HepG2 (cell line): ENCODE data around the gene MXD3. TPM values are rescaled to one million over a fixed set of nuclear protein-coding genes. Genes with fewer than 3 reads are reported as not detected.
A peak's percentile ranks its signal among the peaks of the same experiment; 100 is the strongest.

Experiments
- ARNT2 ChIP-seq: sonication (generic); formaldehyde crosslinking; IDR thresholded peaks from 2 replicates; pipeline ENCODE4 v1.8.0; 2022; ENCODE audit warnings: mild to moderate bottlenecking, low read depth, missing genetic modification reagents, moderate library complexity
- HMGXB4 ChIP-seq, 2 experiments: sonication (generic) in 1 of 2; formaldehyde crosslinking in 1 of 2; IDR thresholded peaks; 2 replicates each; pipeline versions ENCODE4 v1.4.0 to v1.6.1; 2018 to 2020; ENCODE audit warnings: missing genetic modification reagents in 2 of 2, borderline replicate concordance in 1 of 2, low read depth in 1 of 2, mild to moderate bottlenecking in 1 of 2, missing biosample characterization in 1 of 2
- HNRNPH1 ChIP-seq: fragments of 200-400 bp; formaldehyde crosslinking; optimal IDR thresholded peaks from 2 replicates; pipeline ENCODE3; 2017; ENCODE audit warnings: mild to moderate bottlenecking, low read depth, low read length
- HNRNPL ChIP-seq: fragments of 200-400 bp; formaldehyde crosslinking; IDR thresholded peaks from 2 replicates; pipeline ENCODE4 v1.6.1; 2017; ENCODE audit warnings: mild to moderate bottlenecking, low read depth, low read length
- MAF1 ChIP-seq: sonication (generic); formaldehyde crosslinking; IDR thresholded peaks from 2 replicates; pipeline ENCODE4 v1.5.0; 2020; ENCODE audit warnings: missing genetic modification reagents, borderline replicate concordance
- NFATC3 ChIP-seq: sonication (generic); formaldehyde crosslinking; IDR thresholded peaks from 2 replicates; pipeline ENCODE4 v1.5.1; 2020; ENCODE audit warnings: mild to moderate bottlenecking, missing genetic modification reagents
- ZNF331 ChIP-seq: sonication (generic); formaldehyde crosslinking; IDR thresholded peaks from 2 replicates; pipeline ENCODE4 v1.4.0; 2020; ENCODE audit warnings: missing genetic modification reagents
- ZNF501 ChIP-seq: sonication (generic); formaldehyde crosslinking; IDR thresholded peaks from 2 replicates; pipeline ENCODE4 v1.5.1; 2020; ENCODE audit warnings: mild to moderate bottlenecking, moderate library complexity, missing genetic modification reagents
- ZNF605 ChIP-seq: sonication (generic); formaldehyde crosslinking; IDR thresholded peaks from 2 replicates; pipeline ENCODE4 v1.8.0; 2022; ENCODE audit warnings: mild to moderate bottlenecking, missing genetic modification reagents
- polyA plus RNA-seq, 8 experiments: library from polyadenylated mRNA; depleted of rRNA in 3 of 8; stranded (reverse) in 7 of 8; unstranded in 1 of 8; fragments of >200 nt; fragmentation: Illumina TruSeq in 4 of 8; extraction: Trizol in 4 of 8; gene quantifications; 2 replicates each; pipeline versions ENCODE4 v1.2.1 to v1.2.3, GENCODE V29; 2011 to 2016; ENCODE audit warnings: low read depth in 4 of 8, missing spikeins in 1 of 8, mixed read lengths in 1 of 8; ENCODE audit not compliant: insufficient read depth in 1 of 8
- total RNA-seq, 5 experiments: library from RNA; depleted of rRNA; stranded (reverse); fragments of >200 nt; fragmentation: Illumina TruSeq; extraction: Trizol; gene quantifications; 2 replicates each; pipeline ENCODE4 v1.2.3, GENCODE V29; 2016; ENCODE audit warnings: low read depth in 1 of 5
- TF ChIP-seq, protein P1 (sequence below): sonication (generic); formaldehyde crosslinking; IDR thresholded peaks from 2 replicates; pipeline ENCODE4 v1.5.0; 2020; ENCODE audit warnings: missing genetic modification reagents
- TF ChIP-seq, protein P2 (sequence below): sonication (generic); formaldehyde crosslinking; IDR thresholded peaks from 2 replicates; pipeline ENCODE4 v1.4.0; 2020; ENCODE audit warnings: mild to moderate bottlenecking, missing genetic modification reagents
- TF ChIP-seq, protein P3 (sequence below): sonication (generic); formaldehyde crosslinking; IDR thresholded peaks from 2 replicates; pipeline ENCODE4 v1.4.0; 2020; ENCODE audit warnings: missing genetic modification reagents
- TF ChIP-seq, protein P4 (sequence below): sonication (generic); formaldehyde crosslinking; IDR thresholded peaks from 2 replicates; pipeline ENCODE4 v1.5.0; 2020; ENCODE audit warnings: mild to moderate bottlenecking, low read depth, missing genetic modification reagents, borderline replicate concordance
- TF ChIP-seq, protein P5 (sequence below): sonication (generic); formaldehyde crosslinking; IDR thresholded peaks from 2 replicates; pipeline ENCODE4 v1.4.0; 2020; ENCODE audit warnings: missing genetic modification reagents, mild to moderate bottlenecking, borderline replicate concordance

Gene MXD3
- total and polyA plus RNA-seq, 2 of the 13 experiments (the other 11 are each of a cell fraction or from before 2014, with no cell fraction given) = 10.5 to 12.8 TPM

DNA sequence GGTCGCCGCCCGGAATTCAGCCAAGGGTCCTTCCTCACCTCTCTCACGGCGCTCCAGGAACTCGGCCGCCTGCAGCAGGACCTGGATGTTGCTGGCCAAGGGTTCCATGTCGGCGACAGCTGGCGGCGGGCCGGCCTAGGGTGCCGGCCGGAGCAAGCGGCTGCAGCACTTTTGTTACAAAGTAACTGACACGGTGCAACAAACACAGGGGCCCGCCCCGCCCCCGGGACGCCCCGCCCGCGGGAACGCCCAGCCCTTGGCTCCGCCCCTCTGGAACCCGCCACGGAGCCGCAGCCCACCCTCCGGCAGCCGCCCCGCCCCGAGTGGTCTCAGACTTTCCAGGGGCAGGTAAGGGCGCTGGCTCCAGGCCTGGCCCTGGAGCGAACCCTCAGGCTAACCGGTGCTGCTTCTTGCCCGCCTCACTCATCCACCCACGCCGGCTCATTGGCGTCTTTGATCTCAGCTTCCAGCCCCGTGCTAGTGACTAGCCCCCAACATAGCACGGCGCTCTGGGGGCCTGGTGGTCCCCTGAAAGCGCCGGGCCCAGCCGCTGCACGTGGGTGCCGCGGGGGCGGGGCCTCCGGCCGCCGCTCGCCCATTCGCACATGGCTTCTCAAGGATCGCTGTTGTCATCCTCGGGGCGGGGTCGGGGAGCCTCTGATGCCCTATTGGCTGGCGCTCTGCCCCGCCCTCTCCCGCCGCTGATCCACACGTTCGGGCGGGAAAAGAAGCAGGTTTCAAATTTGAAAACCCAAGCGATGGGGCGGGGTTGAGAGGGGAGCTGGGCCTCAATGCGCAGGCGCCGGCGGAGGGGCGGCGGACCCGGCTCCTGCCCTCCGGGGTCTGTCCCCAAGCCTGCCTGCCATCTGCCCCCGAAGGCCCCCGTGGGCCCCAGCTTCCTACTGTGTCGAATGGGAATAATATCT lies at the start of gene MXD3 (continued):
- TF ChIP-seq, protein P1, sequence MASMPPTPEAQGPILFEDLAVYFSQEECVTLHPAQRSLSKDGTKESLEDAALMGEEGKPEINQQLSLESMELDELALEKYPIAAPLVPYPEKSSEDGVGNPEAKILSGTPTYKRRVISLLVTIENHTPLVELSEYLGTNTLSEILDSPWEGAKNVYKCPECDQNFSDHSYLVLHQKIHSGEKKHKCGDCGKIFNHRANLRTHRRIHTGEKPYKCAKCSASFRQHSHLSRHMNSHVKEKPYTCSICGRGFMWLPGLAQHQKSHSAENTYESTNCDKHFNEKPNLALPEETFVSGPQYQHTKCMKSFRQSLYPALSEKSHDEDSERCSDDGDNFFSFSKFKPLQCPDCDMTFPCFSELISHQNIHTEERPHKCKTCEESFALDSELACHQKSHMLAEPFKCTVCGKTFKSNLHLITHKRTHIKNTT = no peak
- TF ChIP-seq, protein P2, sequence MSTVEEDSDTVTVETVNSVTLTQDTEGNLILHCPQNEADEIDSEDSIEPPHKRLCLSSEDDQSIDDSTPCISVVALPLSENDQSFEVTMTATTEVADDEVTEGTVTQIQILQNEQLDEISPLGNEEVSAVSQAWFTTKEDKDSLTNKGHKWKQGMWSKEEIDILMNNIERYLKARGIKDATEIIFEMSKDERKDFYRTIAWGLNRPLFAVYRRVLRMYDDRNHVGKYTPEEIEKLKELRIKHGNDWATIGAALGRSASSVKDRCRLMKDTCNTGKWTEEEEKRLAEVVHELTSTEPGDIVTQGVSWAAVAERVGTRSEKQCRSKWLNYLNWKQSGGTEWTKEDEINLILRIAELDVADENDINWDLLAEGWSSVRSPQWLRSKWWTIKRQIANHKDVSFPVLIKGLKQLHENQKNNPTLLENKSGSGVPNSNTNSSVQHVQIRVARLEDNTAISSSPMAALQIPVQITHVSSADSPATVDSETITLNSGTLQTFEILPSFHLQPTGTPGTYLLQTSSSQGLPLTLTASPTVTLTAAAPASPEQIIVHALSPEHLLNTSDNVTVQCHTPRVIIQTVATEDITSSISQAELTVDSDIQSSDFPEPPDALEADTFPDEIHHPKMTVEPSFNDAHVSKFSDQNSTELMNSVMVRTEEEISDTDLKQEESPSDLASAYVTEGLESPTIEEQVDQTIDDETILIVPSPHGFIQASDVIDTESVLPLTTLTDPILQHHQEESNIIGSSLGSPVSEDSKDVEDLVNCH (CRISPR knock-in tag) = no peak
- TF ChIP-seq, protein P3, sequence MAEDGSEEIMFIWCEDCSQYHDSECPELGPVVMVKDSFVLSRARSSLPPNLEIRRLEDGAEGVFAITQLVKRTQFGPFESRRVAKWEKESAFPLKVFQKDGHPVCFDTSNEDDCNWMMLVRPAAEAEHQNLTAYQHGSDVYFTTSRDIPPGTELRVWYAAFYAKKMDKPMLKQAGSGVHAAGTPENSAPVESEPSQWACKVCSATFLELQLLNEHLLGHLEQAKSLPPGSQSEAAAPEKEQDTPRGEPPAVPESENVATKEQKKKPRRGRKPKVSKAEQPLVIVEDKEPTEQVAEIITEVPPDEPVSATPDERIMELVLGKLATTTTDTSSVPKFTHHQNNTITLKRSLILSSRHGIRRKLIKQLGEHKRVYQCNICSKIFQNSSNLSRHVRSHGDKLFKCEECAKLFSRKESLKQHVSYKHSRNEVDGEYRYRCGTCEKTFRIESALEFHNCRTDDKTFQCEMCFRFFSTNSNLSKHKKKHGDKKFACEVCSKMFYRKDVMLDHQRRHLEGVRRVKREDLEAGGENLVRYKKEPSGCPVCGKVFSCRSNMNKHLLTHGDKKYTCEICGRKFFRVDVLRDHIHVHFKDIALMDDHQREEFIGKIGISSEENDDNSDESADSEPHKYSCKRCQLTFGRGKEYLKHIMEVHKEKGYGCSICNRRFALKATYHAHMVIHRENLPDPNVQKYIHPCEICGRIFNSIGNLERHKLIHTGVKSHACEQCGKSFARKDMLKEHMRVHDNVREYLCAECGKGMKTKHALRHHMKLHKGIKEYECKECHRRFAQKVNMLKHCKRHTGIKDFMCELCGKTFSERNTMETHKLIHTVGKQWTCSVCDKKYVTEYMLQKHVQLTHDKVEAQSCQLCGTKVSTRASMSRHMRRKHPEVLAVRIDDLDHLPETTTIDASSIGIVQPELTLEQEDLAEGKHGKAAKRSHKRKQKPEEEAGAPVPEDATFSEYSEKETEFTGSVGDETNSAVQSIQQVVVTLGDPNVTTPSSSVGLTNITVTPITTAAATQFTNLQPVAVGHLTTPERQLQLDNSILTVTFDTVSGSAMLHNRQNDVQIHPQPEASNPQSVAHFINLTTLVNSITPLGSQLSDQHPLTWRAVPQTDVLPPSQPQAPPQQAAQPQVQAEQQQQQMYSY (CRISPR knock-in tag) = no peak
- TF ChIP-seq ARNT2 (CRISPR knock-in tag) (peak; percentile 86; the same call in 1 of the 2 replicates), HMGXB4 (CRISPR knock-in tag; IDR thresholded peaks at IDR 0.05; ENCODE audit: borderline replicate concordance in 1 of 2, low read depth in 1 of 2) (peak in 1 of 2 experiments; percentile 61; a peak in 1 of 4 replicates), ZNF331 (CRISPR knock-in tag) (no peak), HNRNPH1 (no peak), ZNF501 (CRISPR knock-in tag) (peak; percentile 83), MAF1 (CRISPR knock-in tag) (no peak), ZNF605 (CRISPR knock-in tag) (peak; percentile 39; the same call in 1 of the 2 replicates), HNRNPL (no peak), NFATC3 (no peak)
- TF ChIP-seq, protein P4, sequence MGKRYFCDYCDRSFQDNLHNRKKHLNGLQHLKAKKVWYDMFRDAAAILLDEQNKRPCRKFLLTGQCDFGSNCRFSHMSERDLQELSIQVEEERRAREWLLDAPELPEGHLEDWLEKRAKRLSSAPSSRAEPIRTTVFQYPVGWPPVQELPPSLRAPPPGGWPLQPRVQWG = no peak
- TF ChIP-seq, protein P5, sequence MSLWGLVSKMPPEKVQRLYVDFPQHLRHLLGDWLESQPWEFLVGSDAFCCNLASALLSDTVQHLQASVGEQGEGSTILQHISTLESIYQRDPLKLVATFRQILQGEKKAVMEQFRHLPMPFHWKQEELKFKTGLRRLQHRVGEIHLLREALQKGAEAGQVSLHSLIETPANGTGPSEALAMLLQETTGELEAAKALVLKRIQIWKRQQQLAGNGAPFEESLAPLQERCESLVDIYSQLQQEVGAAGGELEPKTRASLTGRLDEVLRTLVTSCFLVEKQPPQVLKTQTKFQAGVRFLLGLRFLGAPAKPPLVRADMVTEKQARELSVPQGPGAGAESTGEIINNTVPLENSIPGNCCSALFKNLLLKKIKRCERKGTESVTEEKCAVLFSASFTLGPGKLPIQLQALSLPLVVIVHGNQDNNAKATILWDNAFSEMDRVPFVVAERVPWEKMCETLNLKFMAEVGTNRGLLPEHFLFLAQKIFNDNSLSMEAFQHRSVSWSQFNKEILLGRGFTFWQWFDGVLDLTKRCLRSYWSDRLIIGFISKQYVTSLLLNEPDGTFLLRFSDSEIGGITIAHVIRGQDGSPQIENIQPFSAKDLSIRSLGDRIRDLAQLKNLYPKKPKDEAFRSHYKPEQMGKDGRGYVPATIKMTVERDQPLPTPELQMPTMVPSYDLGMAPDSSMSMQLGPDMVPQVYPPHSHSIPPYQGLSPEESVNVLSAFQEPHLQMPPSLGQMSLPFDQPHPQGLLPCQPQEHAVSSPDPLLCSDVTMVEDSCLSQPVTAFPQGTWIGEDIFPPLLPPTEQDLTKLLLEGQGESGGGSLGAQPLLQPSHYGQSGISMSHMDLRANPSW (CRISPR knock-in tag) = no peak
